A673 (cell line): ENCODE measurements around the gene ANKRD29. TPM values are rescaled to one million over a fixed set of nuclear protein-coding genes. Genes with fewer than 3 reads are reported as not detected.

ENCODE experiments used
- BruUV-seq: library from RNA; stranded (reverse); fragments of 400-500 nt; replicated peaks from 2 replicates; lab custom pipeline; 2021; lab: Mats Ljungman, UMichigan
- CTCF ChIA-PET: fragments of 300-600 bp; sonication (Branson Sonifier 250); formaldehyde crosslinking; loops from one replicate; lab custom pipeline; 2022; ENCODE audit warnings: antibody characterized with exemption; lab: Charles Lee
- POLR2A ChIA-PET: fragments of 300-600 bp; sonication (Branson Sonifier 250); formaldehyde crosslinking; loops from one replicate; lab custom pipeline; 2022; ENCODE audit warnings: antibody characterized with exemption; ENCODE audit not compliant: low non-redundant PET; lab: Charles Lee
- DNase-seq: peaks from one replicate; pipeline ENCODE4 v3.0.0-alpha.2; 2015; ENCODE audit warnings: low spot score
- H3K27ac ChIP-seq: fragments of 200-600 bp; sonication (generic); 2 replicates; pipeline ENCODE4 v1.5.1; 2016; ENCODE audit warnings: mixed run types, low read depth, mild to moderate bottlenecking, mixed read lengths, antibody characterized with exemption, low read length; ENCODE audit not compliant: poor library complexity, severe bottlenecking
- H3K27me3 ChIP-seq: fragments of 200-600 bp; sonication (generic); replicated peaks from 2 replicates; pipeline ENCODE4 v1.6.1; 2017; ENCODE audit warnings: mixed run types, low read depth, mild to moderate bottlenecking, mixed read lengths, antibody characterized with exemption, low read length; ENCODE audit not compliant: insufficient read depth, poor library complexity
- H3K36me3 ChIP-seq: fragments of 200-600 bp; sonication (generic); 2 replicates; pipeline ENCODE4 v1.6.1; 2016; ENCODE audit warnings: mixed run types, mild to moderate bottlenecking, mixed read lengths, antibody characterized with exemption, low read length; ENCODE audit not compliant: insufficient read depth, poor library complexity, severe bottlenecking
- H3K4me1 ChIP-seq: fragments of 200-600 bp; sonication (generic); 2 replicates; pipeline ENCODE4 v1.6.1; 2017; ENCODE audit warnings: mixed run types, mild to moderate bottlenecking, mixed read lengths, antibody characterized with exemption, low read length; ENCODE audit not compliant: insufficient read depth, poor library complexity, severe bottlenecking
- H3K4me3 ChIP-seq: fragments of 200-600 bp; sonication (generic); 2 replicates; pipeline ENCODE4 v1.5.1; 2016; ENCODE audit warnings: low read depth, mixed run types, mild to moderate bottlenecking, mixed read lengths, low read length; ENCODE audit not compliant: poor library complexity, severe bottlenecking
- H3K9me3 ChIP-seq: fragments of 200-600 bp; sonication (generic); 2 replicates; pipeline ENCODE4 v1.6.1; 2016; ENCODE audit warnings: mixed run types, low read depth, mild to moderate bottlenecking, mixed read lengths, antibody characterized with exemption, low read length; ENCODE audit not compliant: poor library complexity, severe bottlenecking
- CTCF ChIP-seq: fragments of 300-800, 200-600 bp; sonication (generic); conservative IDR thresholded peaks from 2 replicates; pipeline ENCODE4 v1.5.1; 2017; ENCODE audit warnings: low read depth, mild to moderate bottlenecking, antibody characterized with exemption, low read length, moderate library complexity, mixed read lengths
- EZH2 ChIP-seq: fragments of 200-600 bp; sonication (generic); IDR thresholded peaks from 2 replicates; pipeline ENCODE4 v1.6.1; 2017; ENCODE audit warnings: borderline replicate concordance, low read depth, mild to moderate bottlenecking, mixed read lengths, antibody characterized with exemption, low read length; ENCODE audit not compliant: poor library complexity, severe bottlenecking
- intact Hi-C: fragments of 100-400 bp; cut with micrococcal nuclease; formaldehyde crosslinking; loops from one replicate; pipeline ENCODE4 v1.10.0; 2022; ENCODE audit not compliant: unreplicated experiment
- total RNA-seq: library from RNA; stranded (reverse); gene quantifications from 2 replicates; pipeline ENCODE4 v1.2.3, GENCODE V29; 2021

Gene ANKRD29
- total RNA-seq, 1 experiment from 2014 or later: 2.6 TPM

GRCh38 chr18:23596183-23596582 lies 66.5 kb downstream of the ANKRD29 start:
- no peak for DNase-seq
- ChIA-PET CTCF (no interaction called here), POLR2A (no interaction called here)
- Histone ChIP-seq H3K4me3 (no peak overlapping the region), H3K4me1 (no peaks in the 10 kb centered on the region), H3K36me3 (no peaks in the 10 kb centered on the region), H3K27ac (no peak overlapping the region), H3K27me3 (no peaks in the 10 kb centered on the region), H3K9me3 (no peaks in the 10 kb centered on the region)
- intact Hi-C loops: no loop called here
- no peak for TF ChIP-seq CTCF
- BruUV-seq: no TSS peak

GRCh38 chr18:23595591-23595990 lies 67.1 kb downstream of the ANKRD29 start:
- intact Hi-C loops: no loop called here
- no peak overlapping the region for H3K27ac ChIP-seq
- no peak for TF ChIP-seq CTCF
- TF ChIP-seq EZH2: no peak
- H3K36me3 ChIP-seq: no peaks in the 10 kb centered on the region
- no TSS peak for BruUV-seq
- H3K4me1 ChIP-seq: no peaks in the 10 kb centered on the region
- H3K9me3 ChIP-seq: no peaks in the 10 kb centered on the region
- H3K27me3 ChIP-seq: no peaks in the 10 kb centered on the region
- POLR2A ChIA-PET: no interaction called here
- H3K4me3 ChIP-seq: no peak overlapping the region
- no peak for DNase-seq
- CTCF ChIA-PET: no interaction called here

- Histone ChIP-seq H3K4me3 (no peak overlapping the region), H3K9me3 (no peaks in the 10 kb centered on the region), H3K4me1 (no peaks in the 10 kb centered on the region), H3K27me3 (no peaks in the 10 kb centered on the region), H3K27ac (no peak overlapping the region), H3K36me3 (no peaks in the 10 kb centered on the region)
- TF ChIP-seq CTCF: no peak
- no peak for TF ChIP-seq EZH2
- intact Hi-C loops: no loop called here
- DNase-seq: no peak
- ChIA-PET POLR2A (no interaction called here), CTCF (no interaction called here)
- no TSS peak for BruUV-seq
These were observed 69.0 kb downstream of the ANKRD29 start for GRCh38 chr18:23593720-23594119.
